ENCODE data around the gene STK39.

DNA sequence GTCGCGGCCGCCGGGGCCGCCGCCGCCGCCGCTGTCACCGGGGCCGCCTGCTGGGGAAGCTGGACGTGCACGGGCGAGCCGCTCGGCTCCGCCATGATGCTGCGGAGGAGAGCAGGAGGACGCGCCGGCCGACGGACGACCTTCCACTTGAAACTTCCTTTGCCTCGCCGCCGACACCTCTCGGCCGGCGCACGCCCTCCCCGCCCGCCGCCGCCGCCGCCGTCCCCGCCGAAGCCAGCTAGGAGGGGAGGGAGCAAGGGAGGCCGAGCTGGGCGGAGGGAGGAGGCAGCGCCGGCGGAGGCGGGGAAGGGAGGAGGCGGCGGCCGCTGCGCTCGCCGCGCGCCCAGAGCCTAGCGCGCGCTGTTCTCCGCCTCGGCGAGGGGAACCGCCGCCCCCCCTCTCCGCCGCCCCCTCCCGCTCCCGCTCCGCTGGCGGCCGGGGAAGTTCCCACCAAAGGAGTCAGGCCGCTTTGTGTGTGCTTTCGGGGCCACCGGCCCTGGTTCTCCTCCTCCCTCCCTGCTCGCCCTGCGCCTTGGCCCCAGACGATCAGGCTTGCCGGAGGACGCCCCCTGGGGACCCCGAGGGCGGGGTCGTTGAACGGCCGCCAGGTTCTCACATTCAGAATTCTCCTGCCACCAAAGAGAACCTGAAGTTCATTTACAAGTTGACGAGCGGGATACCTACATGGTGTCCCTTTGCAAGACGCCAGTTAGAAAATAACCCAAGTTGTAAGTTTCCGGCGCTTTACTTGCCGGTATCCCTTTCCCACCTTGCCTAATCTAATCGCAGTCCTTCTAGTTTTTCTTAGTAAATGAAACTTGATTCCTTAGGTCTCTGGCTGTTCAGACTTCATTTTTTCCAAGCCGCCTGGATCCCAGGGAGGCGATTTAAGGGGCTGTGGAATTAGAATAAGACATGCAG is at the start of gene STK39:
- TF ChIP-seq ZNF274 (IDR thresholded peaks at IDR 0.05; ENCODE audit: low read depth, low read length) (no peak), SUZ12 (IDR thresholded peaks at IDR 0.05; ENCODE audit: extremely low read depth, insufficient read depth, insufficient read length) (no peak)
